Neuronal stem cell (in vitro differentiated cells): ENCODE results near the gene THAP2.

ENCODE experiments used
- DNase-seq: peaks from one replicate; pipeline ENCODE4 v3.0.0-alpha.2; 2013; ENCODE audit warnings: low spot score
- H2AFZ ChIP-seq: one replicate; pipeline ENCODE4 v1.6.1; 2013; ENCODE audit warnings: mild to moderate bottlenecking, low read length, inconsistent platforms
- H2AK5ac ChIP-seq: 2 replicates; pipeline ENCODE4 v1.6.1; 2013; ENCODE audit warnings: low read depth, mild to moderate bottlenecking, inconsistent platforms, low read length, moderate library complexity, mixed read lengths
- H2BK120ac ChIP-seq: 2 replicates; pipeline ENCODE4 v1.6.1; 2013; ENCODE audit warnings: low read depth, mild to moderate bottlenecking, inconsistent platforms, low read length, moderate library complexity, mixed read lengths
- H2BK12ac ChIP-seq: one replicate; pipeline ENCODE4 v1.6.1; 2013; ENCODE audit warnings: low read length, inconsistent platforms
- H2BK15ac ChIP-seq: 2 replicates; pipeline ENCODE4 v1.6.1; 2013; ENCODE audit warnings: mild to moderate bottlenecking, low read length, inconsistent platforms, mixed read lengths
- H2BK5ac ChIP-seq: one replicate; pipeline ENCODE4 v1.6.1; 2013; ENCODE audit warnings: inconsistent platforms, mild to moderate bottlenecking, low read length, moderate library complexity
- H3K14ac ChIP-seq: one replicate; pipeline ENCODE4 v1.6.1; 2013; ENCODE audit warnings: low read length, inconsistent platforms
- H3K18ac ChIP-seq: 2 replicates; pipeline ENCODE4 v1.6.1; 2013; ENCODE audit warnings: low read length, inconsistent platforms
- H3K23ac ChIP-seq: 2 replicates; pipeline ENCODE4 v1.6.1; 2013; ENCODE audit warnings: low read depth, mild to moderate bottlenecking, mixed read lengths, low read length, inconsistent platforms; ENCODE audit not compliant: poor library complexity
- H3K27ac ChIP-seq: replicated peaks from 3 replicates; pipeline ENCODE4 v1.5.1; 2013; ENCODE audit warnings: low read length, inconsistent platforms
- H3K27me3 ChIP-seq, 3 experiments: 2 replicates each; pipeline ENCODE4 v1.6.1; 2013; ENCODE audit warnings: low read length in 3 of 3, mild to moderate bottlenecking in 2 of 3, inconsistent platforms in 1 of 3, low read depth in 1 of 3, mixed read lengths in 1 of 3, moderate library complexity in 1 of 3; ENCODE audit not compliant: control insufficient read depth in 3 of 3, insufficient read depth in 3 of 3
- H3K36me3 ChIP-seq, 2 donors: replicated peaks in 1 of 2; 2 replicates each; pipeline ENCODE4 v1.6.1; 2013; ENCODE audit warnings: low read length in 2 of 2; ENCODE audit not compliant: control insufficient read depth in 2 of 2, insufficient read depth in 2 of 2
- H3K4ac ChIP-seq: 2 replicates; pipeline ENCODE4 v1.6.1; 2013; ENCODE audit warnings: inconsistent platforms, mild to moderate bottlenecking, low read length, moderate library complexity
- H3K4me1 ChIP-seq, 2 donors: 1 replicate in 1 of 2; 2 replicates in 1 of 2; pipeline ENCODE4 v1.6.1; 2013; ENCODE audit warnings: low read length in 2 of 2, low read depth in 1 of 2; ENCODE audit not compliant: control insufficient read depth in 2 of 2, insufficient read depth in 1 of 2
- H3K4me2 ChIP-seq: one replicate; pipeline ENCODE4 v1.6.1; 2013; ENCODE audit warnings: mild to moderate bottlenecking, low read length, inconsistent platforms; ENCODE audit not compliant: insufficient read depth, poor library complexity, severe bottlenecking
- H3K4me3 ChIP-seq, 2 donors: 2 replicates each; pipeline ENCODE4 v1.5.1; 2013; ENCODE audit warnings: low read length in 2 of 2, mild to moderate bottlenecking in 2 of 2, inconsistent platforms in 1 of 2, moderate library complexity in 1 of 2
- H3K79me1 ChIP-seq: one replicate; pipeline ENCODE4 v1.6.1; 2013; ENCODE audit warnings: low read depth, mild to moderate bottlenecking, inconsistent platforms, low read length, moderate library complexity
- H3K9ac ChIP-seq: one replicate; pipeline ENCODE4 v1.6.1; 2013; ENCODE audit warnings: mild to moderate bottlenecking, low read depth, low read length, inconsistent platforms; ENCODE audit not compliant: poor library complexity
- H3K9me3 ChIP-seq, 2 donors: replicated peaks in 1 of 2; 2 replicates each; pipeline versions ENCODE3 to v1.6.1; 2013; ENCODE audit warnings: low read length in 2 of 2, mild to moderate bottlenecking in 2 of 2, inconsistent platforms in 1 of 2, low read depth in 1 of 2, mixed read lengths in 1 of 2, moderate library complexity in 1 of 2; ENCODE audit not compliant: control insufficient read depth in 2 of 2, insufficient read depth in 1 of 2
- H4K8ac ChIP-seq: one replicate; pipeline ENCODE4 v1.6.1; 2013; ENCODE audit warnings: low read depth, mild to moderate bottlenecking, inconsistent platforms, low read length, moderate library complexity
- H4K91ac ChIP-seq: one replicate; pipeline ENCODE4 v1.6.1; 2013; ENCODE audit warnings: low read length, low read depth, mild to moderate bottlenecking, inconsistent platforms; ENCODE audit not compliant: poor library complexity
- WGBS, 2 donors: extraction: QIAGEN DNeasy Blood & Tissue Kit; methylation state at CpG; one replicate each; pipeline ENCODE4 v1.1.7; 2013; ENCODE audit warnings: missing lambda C conversion rate in 2 of 2, mixed read lengths in 1 of 2; ENCODE audit not compliant: insufficient read length in 2 of 2, insufficient replicate concordance in 1 of 2; ENCODE audit errors: extremely low coverage in 2 of 2; 5-methylcytosine and 5-hydroxymethylcytosine counted together

THAP2 gene

GRCh38 chr12:71645268-71645667 is 18.8 kb upstream of the THAP2 start:
- Histone ChIP-seq H3K9me3 (peaks cover 0 to under 1% of the 10 kb centered on the region in 2 donors), H3K4me1 (no peaks in the 10 kb centered on the region), H2BK120ac (no peak overlapping the region), H4K91ac (no peak overlapping the region), H2BK5ac (no peak overlapping the region), H4K8ac (no peak overlapping the region), H3K27ac (no peak overlapping the region), H3K36me3 (peaks cover 2 to 98% of the 10 kb centered on the region in 2 donors), H2AK5ac (no peak overlapping the region), H2BK15ac (no peak overlapping the region), H3K18ac (no peak overlapping the region), H3K27me3 (no peaks in the 10 kb centered on the region), H3K4ac (no peak overlapping the region), H2BK12ac (no peak overlapping the region), H3K4me2 (no peak overlapping the region), H3K9ac (no peak overlapping the region), H3K23ac (no peak overlapping the region), H3K4me3 (no peak overlapping the region), H3K79me1 (no peaks in the 10 kb centered on the region), H2AFZ (no peak overlapping the region), H3K14ac (no peak overlapping the region)
- 100% methylated on average over 2 of the region's 3 CpGs; no CpG with 5 or more reads in 1 of the 2 donors for WGBS, 2 donors
- DNase-seq: no peak

- H3K36me3 ChIP-seq: peaks cover 2 to 98% of the 10 kb centered on the region in 2 donors
Measured at GRCh38 chr12:71646512-71646911, 17.6 kb upstream of the THAP2 start.

GRCh38 chr12:71648537-71648936 is 15.6 kb upstream of the THAP2 start:
- WGBS, 2 donors: no CpG with 5 or more reads among the region's 4 CpGs
- Histone ChIP-seq H3K36me3 (peaks cover 2 to 98% of the 10 kb centered on the region in 2 donors), H3K18ac (no peak overlapping the region), H3K23ac (no peak overlapping the region), H4K91ac (no peak overlapping the region), H2BK120ac (no peak overlapping the region), H3K4me2 (no peak overlapping the region), H3K4me3 (no peak overlapping the region), H2BK5ac (no peak overlapping the region), H3K4ac (no peak overlapping the region), H4K8ac (no peak overlapping the region), H3K4me1 (no peaks in the 10 kb centered on the region), H2BK12ac (no peak overlapping the region), H3K9me3 (peaks cover 0 to 20% of the 10 kb centered on the region in 2 donors), H3K9ac (no peak overlapping the region), H3K79me1 (peaks cover under 1% of the 10 kb centered on the region), H3K27ac (no peak overlapping the region), H2AK5ac (no peak overlapping the region), H2AFZ (no peak overlapping the region), H3K27me3 (no peaks in the 10 kb centered on the region), H3K14ac (no peak overlapping the region), H2BK15ac (no peak overlapping the region)
- no peak for DNase-seq

More at GRCh38 chr12:71646512-71646911, 17.6 kb upstream of the THAP2 start:
- H3K23ac ChIP-seq: no peak overlapping the region
- H4K91ac ChIP-seq: no peak overlapping the region
- H3K4ac ChIP-seq: no peak overlapping the region
- WGBS, 2 donors: no CpG with 5 or more reads among the region's 3 CpGs
- H2AFZ ChIP-seq: no peak overlapping the region
- no peak overlapping the region for H2BK5ac ChIP-seq
- H3K79me1 ChIP-seq: no peaks in the 10 kb centered on the region
- no peak overlapping the region for H3K9ac ChIP-seq
- H3K27me3 ChIP-seq: no peaks in the 10 kb centered on the region
- H3K27ac ChIP-seq: no peak overlapping the region
- H2AK5ac ChIP-seq: no peak overlapping the region
- no peak overlapping the region for H2BK15ac ChIP-seq
- no peak overlapping the region for H3K14ac ChIP-seq
- H2BK120ac ChIP-seq: no peak overlapping the region
- H2BK12ac ChIP-seq: no peak overlapping the region
- no peak for DNase-seq
- no peak overlapping the region for H4K8ac ChIP-seq
- H3K4me1 ChIP-seq: no peaks in the 10 kb centered on the region
- no peak overlapping the region for H3K4me2 ChIP-seq
- peaks cover 0 to 6% of the 10 kb centered on the region in 2 donors for H3K9me3 ChIP-seq
- no peak overlapping the region for H3K4me3 ChIP-seq
- H3K18ac ChIP-seq: no peak overlapping the region

- Histone ChIP-seq H3K4ac (no peak overlapping the region), H3K36me3 (peaks cover 4 to 98% of the 10 kb centered on the region in 2 donors), H3K18ac (no peak overlapping the region), H3K9ac (no peak overlapping the region), H3K23ac (no peak overlapping the region), H3K27me3 (no peaks in the 10 kb centered on the region), H2BK120ac (no peak overlapping the region), H3K27ac (no peak overlapping the region), H2BK12ac (no peak overlapping the region), H3K14ac (no peak overlapping the region), H2AFZ (no peak overlapping the region), H3K4me1 (no peaks in the 10 kb centered on the region), H3K79me1 (peaks cover 1% of the 10 kb centered on the region), H2BK5ac (no peak overlapping the region), H2BK15ac (no peak overlapping the region), H4K91ac (no peak overlapping the region), H3K4me2 (no peak overlapping the region), H3K4me3 (no peak overlapping the region), H3K9me3 (peaks cover 0 to 28% of the 10 kb centered on the region in 2 donors), H2AK5ac (no peak overlapping the region), H4K8ac (no peak overlapping the region)
- no CpG with 5 or more reads among the region's 2 CpGs for WGBS, 2 donors
- no peak for DNase-seq
Measured at GRCh38 chr12:71649401-71649800, 14.7 kb upstream of the THAP2 start.
